HG02973 (cell line): ENCODE data around the gene ANXA9.

Experiments used
- ATAC-seq: cut with Tn5 transposase; IDR thresholded peaks from one replicate; pipeline ENCODE4 v1.9.1; 2021; ENCODE audit warnings: moderate library complexity; ENCODE audit not compliant: unreplicated experiment

Gene ANXA9

GRCh38 chr1:151002051-151002450 lies 20.0 kb downstream of the ANXA9 start:
- no peak for ATAC-seq

GRCh38 chr1:151002611-151003010 lies 20.5 kb downstream of the ANXA9 start:
- no peak for ATAC-seq

- no peak for ATAC-seq
Measured at GRCh38 chr1:151003180-151003579, 21.1 kb downstream of the ANXA9 start.

DNA sequence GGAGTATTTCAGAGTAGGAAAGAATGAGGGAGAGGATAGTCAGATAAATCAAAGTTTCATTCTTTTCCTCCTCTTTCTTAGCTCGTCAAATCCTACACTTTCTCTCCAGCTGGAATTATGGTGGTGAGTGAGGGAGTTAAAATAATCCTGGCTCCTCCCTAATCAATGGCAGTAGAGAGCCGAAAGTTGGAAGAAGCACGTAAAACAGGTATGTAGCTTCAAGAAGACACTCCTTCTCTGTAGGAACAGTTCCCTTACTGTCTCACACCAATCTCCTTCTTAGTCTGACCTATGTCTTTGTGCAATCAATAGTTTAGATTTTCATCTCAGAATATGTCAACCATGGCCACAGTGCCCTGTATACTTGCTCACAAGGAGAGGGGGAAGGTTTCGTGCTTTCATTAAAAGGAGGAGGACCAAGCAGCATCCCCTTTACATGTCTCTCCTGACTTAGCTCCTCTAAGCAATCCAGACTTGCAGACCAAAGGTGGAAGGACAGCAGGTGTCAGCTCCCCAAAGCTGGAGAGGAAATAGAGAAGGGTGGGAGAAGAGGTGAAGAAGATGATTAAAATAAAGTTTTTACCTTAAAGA lies 23.7 kb downstream of the ANXA9 start:
- ATAC-seq: no peak

GRCh38 chr1:151006327-151007052 lies 24.4 kb downstream of the ANXA9 start, which contains the start of gene MINDY1:
Gene MINDY1, minus strand, starts transcription at chr1:151006902. Its CDS starts 4,285 bp downstream, at chr1:151002617.
- ATAC-seq: no peak

- ATAC-seq: no peak
Measured at GRCh38 chr1:151007853-151008243, 25.8 kb downstream of the ANXA9 start.

GRCh38 chr1:151008244-151009205 lies 26.4 kb downstream of the ANXA9 start, which contains the start of gene PRUNE1:
Gene PRUNE1, plus strand, starts transcription at chr1:151008449. Its CDS starts 184 bp downstream, at chr1:151008633.
- ATAC-seq: peak; percentile 74

DNA sequence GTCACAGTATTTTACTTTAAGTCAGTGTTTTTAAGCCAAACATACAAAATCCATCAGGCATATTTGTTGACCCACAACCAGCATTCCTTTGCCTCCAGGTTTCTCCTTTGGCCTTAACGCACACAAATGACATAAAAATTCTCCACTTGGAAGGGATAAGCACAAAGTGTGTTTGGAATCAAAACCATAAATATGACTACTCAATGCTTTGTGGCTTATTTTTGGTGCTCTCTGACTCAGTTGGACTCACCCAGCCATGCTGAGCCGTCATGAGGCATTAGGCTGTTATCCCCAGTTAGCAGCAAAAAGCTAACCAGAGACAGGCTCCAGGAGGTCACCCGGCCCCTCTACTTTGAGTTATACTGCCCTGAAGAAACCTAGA lies 27.1 kb downstream of the ANXA9 start:
- no peak for ATAC-seq

- no peak for ATAC-seq
Measured at GRCh38 chr1:151009674-151010345, 27.7 kb downstream of the ANXA9 start.

- ATAC-seq: no peak
Measured at GRCh38 chr1:151010346-151010726, 28.2 kb downstream of the ANXA9 start.

DNA sequence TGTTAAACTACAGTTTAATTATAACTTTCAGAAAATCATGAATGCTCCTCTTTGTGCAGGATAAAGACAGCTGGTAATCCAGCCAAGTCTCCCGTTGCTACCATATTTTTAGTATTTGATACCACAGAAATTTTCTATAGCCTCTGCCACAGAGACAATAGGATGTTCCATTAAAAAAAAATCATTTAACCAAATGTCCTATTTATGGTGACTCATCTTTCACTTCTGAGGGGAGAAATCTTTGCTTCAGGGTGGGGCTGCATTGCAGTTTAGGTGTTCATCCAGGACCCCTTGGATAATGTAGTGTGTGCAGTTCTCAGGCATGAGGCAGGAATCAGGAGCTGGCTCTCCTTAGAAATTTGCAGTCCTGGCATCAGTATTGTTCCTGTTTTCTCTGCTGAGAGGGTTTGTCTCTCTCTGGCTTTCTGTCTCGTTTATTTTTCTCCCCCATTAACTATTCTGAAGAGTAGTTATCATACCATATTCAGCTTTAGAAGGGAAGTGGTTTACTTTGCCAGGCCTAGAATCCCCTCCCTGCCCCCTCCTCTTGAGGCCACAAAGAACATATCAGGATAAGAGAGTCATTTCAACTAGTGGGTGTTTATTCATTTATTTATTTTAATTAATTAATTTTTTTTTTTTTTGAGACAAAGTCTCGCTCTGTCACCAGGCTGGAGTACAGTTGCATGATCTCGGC lies 29.2 kb downstream of the ANXA9 start:
- no peak for ATAC-seq

DNA sequence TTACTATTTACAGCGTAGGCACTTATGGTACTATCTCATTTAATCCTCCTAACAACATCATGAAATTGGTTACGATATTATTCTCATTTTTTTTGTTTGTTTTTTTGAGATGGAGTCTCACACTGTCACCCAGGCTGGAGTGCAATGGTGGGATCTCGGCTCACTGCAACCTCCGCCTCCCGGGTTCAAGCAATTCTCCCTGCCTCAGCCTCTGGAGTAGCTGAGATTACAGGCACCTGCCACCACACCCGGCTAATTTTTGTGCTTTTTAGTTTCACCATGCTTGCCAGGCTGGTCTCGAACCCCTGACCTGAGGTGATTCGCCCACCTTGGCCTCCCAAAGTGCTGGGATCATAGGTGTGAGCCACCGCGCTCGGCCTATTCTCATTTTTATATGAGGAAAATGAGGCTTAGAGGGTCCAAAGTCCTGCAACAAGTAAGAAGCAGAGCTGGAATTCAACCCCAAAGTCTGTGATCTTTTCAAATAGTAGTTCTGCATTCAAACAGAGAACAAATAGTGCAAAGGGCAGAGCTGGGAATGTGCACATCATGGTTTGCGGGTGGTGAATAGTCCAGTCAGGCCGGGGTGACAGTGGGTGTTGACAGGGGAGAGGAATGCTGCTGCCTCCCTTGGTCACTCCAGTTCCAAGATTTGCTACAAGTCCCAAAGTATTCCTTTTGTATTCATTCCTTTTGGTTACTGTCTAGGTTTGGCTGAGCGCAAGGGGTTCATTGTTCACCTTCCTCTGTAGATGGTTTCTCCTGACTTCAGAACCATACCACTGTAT lies 30.8 kb downstream of the ANXA9 start:
- no peak for ATAC-seq

GRCh38 chr1:151013518-151013917 lies 31.4 kb downstream of the ANXA9 start:
- no peak for ATAC-seq

- ATAC-seq: no peak
Measured at GRCh38 chr1:151024540-151025146, 42.6 kb downstream of the ANXA9 start.

- ATAC-seq: no peak
Measured at GRCh38 chr1:151026460-151026859, 44.4 kb downstream of the ANXA9 start.

- ATAC-seq: no peak
Measured at GRCh38 chr1:151032164-151032563, 50.1 kb downstream of the ANXA9 start.

DNA sequence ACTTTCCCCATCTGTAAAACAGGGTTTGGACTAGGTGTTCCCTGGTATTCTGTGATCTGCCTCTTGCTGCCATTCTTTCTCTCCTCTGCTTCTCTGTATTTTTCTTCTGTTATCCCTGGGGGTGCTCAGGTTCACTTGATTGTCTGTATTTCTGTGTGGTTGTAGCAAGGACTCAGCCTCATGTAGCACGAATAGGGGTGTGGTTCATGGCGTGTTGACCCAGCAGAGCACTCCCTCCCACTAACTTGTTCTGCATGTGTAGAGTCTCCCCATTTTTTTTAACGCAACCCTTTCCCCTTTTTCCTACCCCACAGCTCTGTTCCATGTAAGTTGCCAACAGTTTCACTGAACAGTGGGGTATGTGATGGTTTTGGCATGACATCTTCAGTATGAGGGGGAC lies 53.1 kb downstream of the ANXA9 start:
- no peak for ATAC-seq

GRCh38 chr1:151036356-151036755 lies 54.3 kb downstream of the ANXA9 start, which contains the start of gene BNIPL:
Gene BNIPL, plus strand, starts transcription at chr1:151036586. Its CDS starts 140 bp downstream, at chr1:151036726.
- no peak for ATAC-seq

DNA sequence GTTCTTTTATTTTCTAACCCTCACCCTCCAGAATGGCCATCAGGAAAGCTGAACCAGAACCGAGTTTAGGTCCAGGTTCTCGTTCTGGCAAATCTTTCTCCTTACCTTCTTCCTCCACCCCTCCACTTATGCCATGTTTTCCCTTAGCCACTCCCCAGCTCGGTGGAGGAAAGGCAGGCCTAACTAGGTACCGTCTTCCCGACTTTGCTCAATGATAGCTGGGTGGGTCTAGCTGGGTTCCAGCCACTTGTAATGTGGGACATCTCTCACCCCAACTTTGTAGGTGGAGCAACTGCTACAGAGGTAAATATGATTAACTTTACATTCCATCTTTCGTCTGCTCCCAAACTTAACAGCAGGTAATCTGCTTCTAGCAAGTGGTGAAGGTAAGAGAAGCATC lies 54.9 kb downstream of the ANXA9 start:
- no peak for ATAC-seq
